GM21737 (cell line): ENCODE measurements around the gene PARP1.

Experiments used
- ATAC-seq: cut with Tn5 transposase; IDR thresholded peaks from one replicate; pipeline ENCODE4 v1.9.1; 2021; ENCODE audit warnings: mild to moderate bottlenecking, moderate library complexity; ENCODE audit not compliant: unreplicated experiment

Gene PARP1

DNA sequence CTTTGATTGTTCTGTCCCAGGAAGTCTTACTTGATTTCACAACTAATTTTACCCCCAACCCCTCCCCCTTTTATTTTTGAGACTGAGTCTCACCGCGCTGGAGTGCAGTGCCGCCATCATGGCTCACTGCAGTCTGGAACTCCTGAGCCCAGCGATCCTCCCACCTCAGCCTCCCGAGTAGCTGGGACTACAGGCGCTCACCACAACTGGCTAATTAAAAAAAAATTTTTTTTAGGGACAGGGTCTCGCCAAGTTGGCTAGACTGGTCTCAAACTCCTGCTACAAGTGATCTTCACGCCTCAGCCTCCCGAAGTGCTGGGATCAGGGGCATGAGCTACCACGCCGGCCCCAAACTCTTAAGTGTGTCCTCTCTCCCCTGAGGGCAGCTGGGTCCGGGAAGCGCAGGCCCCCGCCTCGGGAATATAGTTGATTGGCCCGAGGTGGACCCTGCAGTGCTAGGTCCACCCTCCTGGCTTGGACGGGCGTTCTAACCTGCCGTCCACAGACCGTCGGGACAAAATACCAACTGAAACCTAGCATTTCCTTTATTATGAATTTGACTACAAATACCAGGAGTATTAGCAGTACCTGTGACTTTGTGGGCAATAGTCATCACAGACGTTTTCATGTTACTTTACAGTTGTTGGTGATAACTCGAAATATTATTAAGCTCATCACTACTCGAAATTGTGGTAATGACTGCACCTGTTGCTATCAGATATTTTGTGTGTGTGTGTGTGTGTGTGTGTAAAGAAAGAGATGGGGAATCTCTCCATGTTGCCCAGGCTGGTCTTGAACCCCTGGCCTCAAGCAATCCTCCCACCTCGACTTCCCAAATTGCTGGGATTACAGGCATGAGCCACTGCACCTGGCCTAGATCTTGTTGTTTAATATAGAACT, 642 bp upstream of the PARP1 start:
- no peak for ATAC-seq

DNA sequence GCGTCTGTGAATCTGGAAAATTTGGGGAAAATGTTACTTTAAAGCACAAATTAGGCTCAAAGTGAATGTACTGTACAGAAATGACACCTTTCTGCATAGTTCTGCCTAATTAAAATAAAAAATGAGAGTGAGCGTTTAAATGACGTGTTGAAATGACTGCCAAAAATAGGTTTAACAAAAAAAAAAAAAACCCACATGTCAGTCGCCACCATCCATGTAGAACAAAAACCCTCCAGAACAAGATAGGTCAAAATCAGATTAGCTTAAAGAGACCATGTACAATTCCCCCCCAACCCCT, 745 bp downstream of the PARP1 start:
- no peak for ATAC-seq

DNA sequence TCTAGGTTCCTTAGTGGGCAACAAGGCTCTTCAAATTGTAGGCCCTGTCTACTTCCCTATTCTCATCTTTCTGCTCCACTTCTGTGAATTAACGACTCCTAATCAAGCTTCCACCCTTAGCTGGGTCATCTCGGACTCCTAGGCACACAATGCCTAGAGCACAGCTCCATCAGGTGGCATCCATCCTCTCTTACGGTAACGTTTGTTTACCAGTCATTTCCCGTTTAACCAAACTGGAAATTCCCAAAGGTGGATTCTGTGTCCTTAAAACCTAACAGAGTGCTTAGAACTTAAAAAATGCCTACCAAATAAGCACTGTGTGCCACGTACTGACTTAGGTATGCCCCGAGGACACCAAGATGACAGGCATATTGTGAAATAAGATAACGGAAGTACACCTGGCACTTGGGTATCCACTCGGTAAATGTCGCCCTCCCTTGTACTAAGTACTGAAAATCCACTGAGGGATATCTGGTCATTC, 1.5 kb downstream of the PARP1 start:
- ATAC-seq = no peak

DNA sequence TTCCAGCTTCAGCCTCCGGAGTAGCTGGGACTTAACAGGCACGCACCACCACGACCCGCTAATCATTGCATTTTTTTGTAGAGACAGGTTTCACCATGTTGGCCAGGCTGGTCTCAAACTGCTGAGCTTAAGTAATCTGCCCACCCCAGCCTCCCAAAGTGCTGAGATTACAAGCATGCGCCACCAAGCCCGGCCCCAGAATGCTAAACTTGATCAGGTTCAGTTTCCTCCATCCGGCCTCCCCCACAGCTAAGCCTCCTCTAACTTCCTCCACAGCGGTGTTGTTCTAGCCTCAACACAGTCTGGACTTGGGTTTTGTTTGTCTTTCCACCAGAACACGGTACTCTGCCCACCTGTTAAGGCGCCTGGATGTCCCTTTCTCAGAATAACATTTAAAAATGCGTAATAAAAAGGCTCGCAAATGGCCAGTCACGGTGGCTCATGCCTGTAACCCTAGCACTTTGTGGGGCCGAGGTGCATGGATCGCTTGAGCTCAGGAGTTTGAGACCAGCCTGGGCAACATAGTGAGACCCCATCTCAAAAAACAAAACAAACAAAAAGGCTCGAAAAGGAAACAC, 2.4 kb downstream of the PARP1 start:
- no peak for ATAC-seq

DNA sequence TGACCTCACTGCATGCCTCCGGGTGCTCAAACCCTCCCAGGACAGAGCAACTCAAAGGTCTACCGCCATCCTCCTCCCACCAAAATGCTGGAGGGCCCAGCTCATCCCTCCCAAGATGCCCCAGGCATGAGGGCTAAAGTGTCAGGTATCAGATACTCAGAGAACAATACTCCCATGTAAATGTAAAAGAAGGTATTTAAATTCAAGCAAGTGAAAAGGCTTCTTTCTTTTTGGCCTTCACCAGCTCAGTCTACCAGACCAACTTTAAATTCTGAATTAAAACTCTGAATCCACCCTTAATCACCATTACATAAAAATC, 3.0 kb downstream of the PARP1 start:
- ATAC-seq = no peak

DNA sequence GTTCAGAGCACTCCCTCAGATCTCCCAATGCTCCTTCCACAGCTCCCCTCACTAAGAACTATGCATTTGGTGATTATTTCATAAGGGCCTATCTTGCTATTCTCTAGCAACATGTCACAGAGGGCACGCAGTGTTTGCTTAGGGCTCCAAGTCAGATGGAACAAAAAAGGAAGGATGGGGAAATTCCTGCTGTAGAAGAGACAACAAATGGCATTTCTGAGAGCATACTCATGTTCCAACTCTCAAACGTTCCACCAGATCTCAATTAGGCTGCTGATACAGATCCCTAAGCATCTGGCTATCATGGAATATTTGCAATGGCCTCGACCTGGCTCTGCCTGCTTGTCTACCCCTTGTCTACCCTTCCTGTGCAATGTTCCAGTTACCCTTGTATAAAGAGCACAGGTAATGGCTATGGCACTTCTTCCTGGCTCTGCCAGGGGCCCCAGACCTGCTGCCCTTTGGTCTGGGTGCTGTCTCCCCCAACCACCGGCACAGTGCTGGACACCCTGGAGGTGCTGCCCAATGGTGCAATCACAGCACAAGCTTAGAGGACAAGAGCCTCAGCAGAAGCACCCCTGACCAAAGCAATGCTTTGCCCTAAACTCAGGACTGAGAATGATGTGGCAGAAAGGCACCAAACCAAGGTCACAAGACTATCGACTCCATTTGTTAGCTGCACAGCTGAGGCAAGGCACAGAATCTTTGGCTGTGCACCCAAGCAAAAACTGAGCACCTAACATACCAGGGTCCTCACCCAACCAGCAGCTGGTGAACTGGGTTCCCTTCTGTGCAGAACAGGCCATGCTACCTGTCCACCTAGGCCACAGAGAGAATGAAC, 3.6 kb downstream of the PARP1 start:
- no peak for ATAC-seq

DNA sequence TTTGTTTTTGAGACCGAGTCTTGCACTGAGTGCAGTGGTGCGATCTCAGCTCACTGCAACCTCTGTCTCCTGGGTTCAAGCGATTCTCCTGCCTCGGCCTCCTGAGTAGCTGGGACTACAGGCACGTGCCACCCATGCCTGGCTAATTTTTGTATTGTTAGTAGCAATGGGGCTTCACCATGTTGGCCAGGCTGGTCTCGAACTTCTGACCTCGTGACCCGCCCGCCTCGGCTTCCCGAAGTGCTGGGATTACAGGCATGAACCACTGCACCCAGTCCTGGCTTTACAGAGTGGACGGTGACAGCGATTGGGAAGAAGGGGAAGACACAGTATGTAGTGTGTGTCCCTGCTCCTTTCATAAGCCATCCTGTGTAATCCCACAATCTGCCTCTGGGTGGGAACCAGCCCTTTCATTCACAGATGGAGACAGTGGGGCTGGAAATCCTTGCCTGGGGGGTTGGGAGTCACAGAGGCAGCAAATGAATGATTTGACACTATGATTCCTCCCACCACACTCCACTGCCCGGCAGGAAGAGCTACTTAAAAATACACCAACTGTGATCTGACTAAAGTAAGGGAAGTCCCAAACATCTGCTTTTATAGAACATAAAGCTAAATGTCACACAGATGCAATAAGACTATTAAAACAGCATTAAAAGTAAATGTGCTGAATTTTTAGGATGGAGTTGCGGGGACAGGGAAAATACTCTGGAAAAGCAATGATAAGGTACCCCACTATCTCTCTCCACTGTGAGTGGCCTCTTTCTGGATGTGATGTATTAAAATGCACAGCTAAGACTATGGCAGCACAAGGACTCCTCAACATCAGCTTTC, 4.5 kb downstream of the PARP1 start:
- ATAC-seq = no peak

DNA sequence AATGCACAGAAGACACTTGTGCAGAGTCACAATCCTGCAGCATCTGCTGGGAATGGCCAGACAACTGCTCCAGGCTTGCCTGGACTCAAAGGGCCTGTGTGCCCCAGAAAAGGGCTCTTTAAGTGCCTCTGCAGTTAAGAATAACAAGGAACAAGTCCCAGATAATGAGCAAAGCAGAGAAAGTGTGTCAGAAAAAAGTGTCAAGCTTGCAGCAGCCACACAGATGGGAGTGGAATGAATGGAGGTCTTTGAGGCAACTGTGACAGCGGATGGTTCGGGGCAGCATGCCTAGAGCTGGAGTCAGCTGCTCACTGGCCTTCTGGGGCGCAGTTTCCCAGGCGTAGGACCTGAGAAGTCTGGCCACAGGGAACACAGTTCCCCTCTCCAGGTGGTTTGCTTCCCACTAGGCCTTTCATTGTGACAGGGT, 5.1 kb downstream of the PARP1 start:
- ATAC-seq = no peak

DNA sequence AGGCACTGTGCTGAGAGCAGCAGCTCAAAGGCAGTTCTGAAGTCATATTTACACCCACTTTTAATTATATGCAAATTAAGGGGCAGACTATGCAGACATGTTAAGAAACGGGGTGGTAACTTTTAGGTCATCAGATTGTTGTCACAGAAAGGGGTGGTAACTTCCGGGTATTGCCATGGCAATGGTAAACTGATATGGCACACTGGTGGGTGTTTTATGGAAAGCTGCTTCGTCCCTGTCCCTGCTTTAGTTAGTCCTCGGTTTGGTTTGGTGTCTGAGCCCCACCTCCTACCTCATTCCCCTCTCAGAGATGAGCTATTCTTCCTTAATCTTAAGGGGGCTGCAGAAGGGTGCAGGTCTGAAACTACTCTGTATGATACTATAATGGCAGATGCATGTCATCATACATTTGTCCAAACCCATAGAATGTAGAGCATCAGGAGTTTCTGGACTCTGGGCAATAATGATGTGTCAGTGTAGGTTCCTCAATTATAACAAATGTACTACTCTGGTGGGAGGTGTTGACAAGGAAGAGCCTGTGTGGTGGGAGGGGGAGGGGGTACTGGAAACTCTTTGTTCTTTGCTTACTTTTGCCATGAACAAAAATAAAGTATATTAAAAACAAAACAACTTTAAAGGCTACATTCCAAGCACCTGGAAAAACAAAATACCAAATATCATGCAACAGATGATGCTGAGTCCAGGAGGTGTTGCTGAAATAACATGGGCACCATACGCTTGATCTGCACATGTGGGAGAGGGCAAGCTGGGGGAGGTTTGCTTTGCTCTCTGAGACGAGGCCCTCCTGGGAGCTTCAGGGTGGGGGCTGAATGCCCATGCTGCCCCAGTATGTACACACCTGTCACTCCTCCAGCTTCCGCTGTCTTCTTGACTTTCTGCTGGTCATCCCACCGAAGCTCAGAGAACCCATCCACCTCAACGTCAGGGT, 6.3 kb downstream of the PARP1 start:
- no peak for ATAC-seq

DNA sequence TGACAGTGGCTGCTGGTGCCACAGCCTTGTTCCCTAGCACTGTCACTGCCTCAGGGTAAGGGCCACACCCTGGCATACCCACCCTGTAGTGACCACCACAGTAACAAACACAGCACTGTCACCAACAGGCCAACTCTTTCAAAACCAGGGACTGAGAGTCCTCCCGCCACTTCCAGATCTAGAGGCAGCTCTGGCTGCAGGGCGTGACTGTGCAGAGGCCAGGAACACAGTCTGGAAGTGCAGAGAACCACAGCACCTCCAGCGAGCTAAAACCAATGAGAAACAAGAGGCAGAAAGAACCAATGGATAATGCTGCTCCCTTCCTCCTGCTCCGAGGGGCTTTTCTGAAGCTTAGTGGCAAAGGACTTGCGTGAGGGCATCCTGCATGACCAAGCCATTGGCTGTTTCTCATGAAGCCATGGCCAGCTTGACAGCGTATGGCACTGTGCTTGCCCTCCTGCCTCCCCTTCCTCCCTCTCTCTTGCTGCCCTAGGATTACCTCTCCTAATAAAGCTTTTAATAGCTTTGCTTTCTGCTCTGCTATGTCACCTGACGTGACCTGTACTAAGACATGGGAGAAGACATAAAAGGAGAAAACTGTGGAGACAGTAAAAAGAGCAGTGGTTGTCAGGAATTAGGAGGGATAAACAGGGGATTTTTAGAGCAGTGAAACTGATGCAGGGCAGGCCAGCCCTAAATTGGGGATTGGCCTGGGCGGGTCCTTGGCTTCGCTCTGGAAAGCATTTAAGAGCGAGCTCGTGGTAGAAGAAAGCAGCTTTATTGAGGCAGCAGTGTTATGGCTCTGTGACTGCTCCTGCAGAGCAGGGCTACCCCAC, 7.2 kb downstream of the PARP1 start:
- ATAC-seq = no peak

DNA sequence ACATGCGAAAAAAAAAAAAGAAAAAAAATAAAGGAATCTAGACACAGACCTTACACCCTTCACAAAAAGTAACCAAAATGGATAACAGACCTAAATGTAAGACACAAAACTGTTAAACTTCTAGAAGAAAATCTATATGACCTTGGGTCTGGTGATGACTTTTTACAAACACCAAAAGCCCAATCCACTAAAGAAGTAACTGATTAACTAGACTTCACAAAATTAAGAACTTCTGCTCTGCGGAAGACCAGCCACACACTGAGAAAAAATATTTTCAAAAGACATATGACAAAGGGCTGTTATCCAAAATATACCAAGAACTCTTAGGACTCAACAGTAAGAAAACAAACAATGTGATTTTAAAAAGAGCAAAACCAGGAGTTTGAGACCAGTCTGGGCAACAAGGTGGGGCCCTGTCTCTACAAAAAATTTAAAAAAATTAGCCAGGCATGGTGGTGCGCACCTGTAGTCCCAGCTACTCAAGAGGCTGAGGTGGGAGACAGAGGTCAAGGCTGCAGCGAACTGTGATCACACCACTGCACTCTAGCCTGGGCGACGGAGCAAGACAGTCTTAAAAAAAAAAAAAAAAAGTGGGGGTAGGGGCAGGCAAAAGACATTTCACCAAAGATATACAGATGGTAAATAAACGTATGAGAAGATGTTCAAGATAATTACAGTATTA, 9.8 kb downstream of the PARP1 start:
- ATAC-seq = no peak

DNA sequence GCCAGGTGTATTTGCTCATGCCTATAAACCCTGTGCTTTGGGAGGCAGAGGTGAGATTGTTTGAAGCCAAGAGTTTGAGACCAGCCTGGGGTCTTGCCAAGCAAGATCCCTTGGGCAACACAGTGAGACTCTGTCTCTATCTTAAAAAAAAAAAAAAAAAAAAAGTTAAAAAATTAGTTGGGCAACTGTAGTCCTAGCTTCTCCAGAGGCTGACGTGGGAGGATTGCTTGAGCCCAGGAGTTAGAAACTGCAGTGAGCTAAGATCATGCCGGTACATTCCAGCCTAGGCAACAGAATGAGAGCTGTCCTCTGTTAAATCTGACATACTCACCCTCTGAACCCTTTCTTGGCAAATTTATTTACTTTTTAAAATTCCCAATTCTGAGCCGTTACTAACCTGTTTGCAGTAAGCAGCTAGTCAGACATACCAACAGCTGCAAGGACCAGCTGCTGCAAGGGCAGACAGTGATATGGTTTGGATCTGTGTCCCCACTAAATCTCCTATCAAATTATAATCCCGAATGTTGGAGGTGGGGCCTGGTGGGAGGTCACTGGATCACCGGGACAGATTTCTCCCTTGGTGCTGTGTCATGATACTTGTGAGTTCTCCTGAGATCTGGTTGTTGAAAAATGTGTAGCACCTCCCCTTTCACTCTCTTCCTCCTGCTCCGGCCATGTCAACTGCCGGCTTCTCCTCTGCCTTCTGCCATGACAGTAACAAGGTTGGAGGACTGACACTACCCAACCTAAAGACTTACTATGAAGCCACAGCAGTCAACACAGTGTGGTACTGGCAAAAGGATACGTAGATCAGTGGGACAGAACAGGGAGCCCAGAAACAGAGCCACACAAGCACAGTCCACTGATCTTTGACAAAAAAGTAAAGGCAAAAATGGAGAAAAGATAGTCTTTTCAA, 10.6 kb downstream of the PARP1 start:
- no peak for ATAC-seq

DNA sequence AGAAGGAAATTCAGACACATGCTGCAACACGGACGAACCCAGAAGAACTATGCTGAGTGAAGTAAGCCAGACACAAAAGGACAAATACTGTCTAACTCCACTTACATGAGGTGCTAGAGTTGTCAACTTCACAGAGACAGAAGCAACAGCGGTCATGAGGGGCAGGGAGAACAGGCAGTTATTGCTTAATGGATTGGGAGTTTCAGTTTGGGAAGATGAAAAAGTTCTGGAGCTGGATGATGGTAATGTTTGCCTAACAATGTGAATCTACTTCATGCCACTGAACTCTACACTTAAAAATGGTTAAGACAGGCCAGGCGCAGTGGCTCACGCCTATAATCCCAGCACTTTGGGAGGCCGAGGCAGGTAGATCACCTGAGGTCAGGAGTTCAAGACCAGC, 12.1 kb downstream of the PARP1 start:
- no peak for ATAC-seq

DNA sequence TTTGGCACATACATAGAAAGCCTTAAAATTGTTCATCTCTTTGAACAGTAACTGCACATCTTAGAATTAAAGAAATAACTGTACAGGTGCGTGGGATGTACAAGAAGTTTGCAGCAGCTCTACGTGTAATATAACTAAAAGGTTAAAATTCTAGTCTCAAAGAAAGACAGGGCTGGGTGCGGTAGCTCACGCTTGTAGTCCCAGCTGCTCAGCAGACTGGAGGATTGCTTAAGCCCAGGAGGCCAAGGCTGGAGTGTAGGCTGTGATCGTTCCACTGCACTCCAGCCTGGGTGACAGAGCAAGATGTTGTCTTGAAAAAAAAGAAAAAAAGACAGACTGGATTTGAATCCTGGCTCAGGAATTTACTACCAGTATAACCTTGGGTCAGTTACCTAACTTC, 13.4 kb downstream of the PARP1 start:
- ATAC-seq = no peak

DNA sequence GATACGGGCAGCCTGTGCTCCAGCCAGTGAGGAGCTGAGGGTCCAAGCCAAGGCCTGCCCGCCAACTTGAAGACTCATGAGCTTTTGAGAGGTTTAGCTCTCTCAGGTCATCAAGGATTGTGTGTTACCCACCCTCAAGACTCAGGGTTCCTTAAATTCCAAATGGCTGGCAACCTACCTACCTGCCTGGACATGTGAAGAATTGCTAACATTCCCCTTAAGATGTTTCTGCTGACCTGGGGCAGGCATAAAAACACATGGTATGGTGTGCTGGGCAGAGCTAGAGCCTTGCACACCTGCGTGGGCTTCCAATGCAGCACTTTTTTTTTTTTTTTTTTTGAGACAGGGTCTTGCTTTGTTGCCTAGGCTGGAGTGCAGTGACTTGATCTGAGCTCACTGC, 17.2 kb downstream of the PARP1 start:
- ATAC-seq = no peak

DNA sequence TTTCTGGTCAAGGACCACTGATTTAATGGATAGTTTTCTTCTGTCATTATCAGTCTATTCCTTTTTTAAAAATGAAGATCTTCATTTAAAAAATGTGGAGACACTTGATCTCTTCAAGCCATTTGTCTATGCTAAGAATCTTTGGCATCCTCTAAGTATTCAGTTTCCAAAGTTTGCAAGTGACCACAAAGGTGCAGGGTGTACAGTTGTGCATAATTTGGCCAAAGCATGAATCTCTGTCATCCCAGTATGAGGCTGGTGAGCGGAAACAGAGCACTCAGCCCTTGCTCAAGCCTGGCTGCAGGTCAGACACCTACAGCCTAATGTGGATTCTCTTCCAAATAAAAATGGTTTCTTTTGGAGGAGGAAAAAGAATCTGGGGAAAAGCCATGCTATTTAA, 19.8 kb downstream of the PARP1 start:
- no peak for ATAC-seq

DNA sequence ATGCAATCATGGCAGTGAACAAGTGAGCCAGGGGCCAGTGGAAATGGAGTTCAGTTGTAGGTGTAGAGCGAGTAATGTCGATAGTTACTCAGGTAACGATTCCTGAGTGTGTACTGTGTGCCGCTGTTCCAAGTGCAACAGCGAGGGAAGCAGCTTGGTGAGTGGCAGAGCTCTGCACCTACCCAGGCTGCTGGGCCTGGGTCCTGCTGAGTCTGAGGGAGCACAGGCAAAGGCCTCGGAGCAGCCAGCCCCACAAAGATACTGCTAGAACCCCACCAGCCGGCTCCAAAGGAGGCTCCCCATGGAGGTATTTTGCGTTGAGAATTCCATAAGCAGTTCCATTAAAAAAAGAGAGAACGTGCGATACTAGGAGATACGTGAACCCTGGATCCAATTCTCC, 23.2 kb downstream of the PARP1 start:
- no peak for ATAC-seq
